HepG2 (cell line): ENCODE measurements around the gene ARIH2. TPM values are rescaled to one million over a fixed set of nuclear protein-coding genes. Genes with fewer than 3 reads are reported as not detected.
A peak's percentile ranks its signal among the peaks of the same experiment; 100 is the strongest.

ENCODE experiments used
- ATAC-seq: fragments of 200-7000 bp; cut with Tn5 transposase; 3 replicates; pipeline ENCODE4 v1.9.1; 2020; ENCODE audit warnings: mild to moderate bottlenecking, moderate library complexity
- BruUV-seq: library from RNA; stranded (reverse); fragments of 400-500 nt; replicated peaks from 2 replicates; lab custom pipeline; 2021; lab: Mats Ljungman, UMichigan
- CTCF ChIA-PET: fragments of 300-600 bp; formaldehyde crosslinking; extraction: SDS; loops from one replicate; lab custom pipeline; 2021; ENCODE audit warnings: low total read pairs, inconsistent platforms, low intra/inter-chr PET ratio; lab: Yijun Ruan, JAX
- POLR2A ChIA-PET: fragments of 350-600 bp; sonication (Branson Sonifier 250); formaldehyde crosslinking; loops from one replicate; lab custom pipeline; 2020; ENCODE audit warnings: antibody characterized with exemption, inconsistent platforms; lab: Yijun Ruan, JAX
- DNase-seq: peaks from one replicate; pipeline ENCODE4 v3.0.0-alpha.2; 2015; ENCODE audit warnings: low spot score
- FAIRE-seq: peaks from 3 replicates; lab custom pipeline; 2011; peaks lifted over from hg19 to GRCh38; lab: Jason Lieb, UNC
- H2AFZ ChIP-seq: one replicate; pipeline ENCODE4 v1.6.1; 2011; ENCODE audit warnings: low read length, inconsistent platforms
- H3K27ac ChIP-seq: fragments of 300-600 bp; 3 replicates; pipeline ENCODE4 v1.8.0; 2011; ENCODE audit warnings: mixed run types, mild to moderate bottlenecking, mixed read lengths, low read length, inconsistent platforms; ENCODE audit not compliant: insufficient read depth; ENCODE audit errors: extremely low read length
- H3K27me3 ChIP-seq, 2 experiments: fragments of 200-600 bp in 1 of 2; 2 replicates in 1 of 2; 3 replicates in 1 of 2; pipeline versions ENCODE4 v1.6.0 to v1.8.0; 2011; ENCODE audit warnings: low read length in 2 of 2, mild to moderate bottlenecking in 2 of 2, moderate library complexity in 2 of 2, inconsistent platforms in 1 of 2; ENCODE audit not compliant: insufficient read depth in 2 of 2, control insufficient read depth in 1 of 2
- H3K36me3 ChIP-seq, 2 experiments: fragments of 200-600 bp in 1 of 2; replicated peaks in 1 of 2; 2 replicates in 1 of 2; 3 replicates in 1 of 2; pipeline versions ENCODE4 v1.5.1 to v1.8.0; 2011; ENCODE audit warnings: low read length in 2 of 2, inconsistent platforms in 1 of 2; ENCODE audit not compliant: insufficient read depth in 2 of 2, control insufficient read depth in 1 of 2
- H3K4me1 ChIP-seq: 2 replicates; pipeline ENCODE4 v1.5.1; 2012; ENCODE audit warnings: low read length, inconsistent platforms; ENCODE audit not compliant: insufficient read depth
- H3K4me2 ChIP-seq: 2 replicates; pipeline ENCODE4 v1.6.0; 2011; ENCODE audit warnings: low read depth, low read length, inconsistent platforms
- H3K4me3 ChIP-seq, 3 experiments: fragments of 200-600 bp in 1 of 3; sonication (generic), shearing (Covaris generic) in 1 of 3; replicated peaks in 1 of 3; 2 replicates each; pipeline ENCODE4 v1.5.1; 2011 to 2016; ENCODE audit warnings: low read length in 3 of 3, inconsistent platforms in 2 of 3, low read depth in 2 of 3, mild to moderate bottlenecking in 2 of 3, control low read depth in 1 of 3, mixed read lengths in 1 of 3; ENCODE audit not compliant: insufficient read depth in 1 of 3
- H3K79me2 ChIP-seq: one replicate; pipeline ENCODE4 v1.6.1; 2011; ENCODE audit warnings: low read length, inconsistent platforms; ENCODE audit not compliant: insufficient read depth
- H3K9ac ChIP-seq: 2 replicates; pipeline ENCODE4 v1.6.0; 2011; ENCODE audit warnings: mild to moderate bottlenecking, low read depth, low read length, inconsistent platforms; ENCODE audit not compliant: insufficient read depth
- H3K9me3 ChIP-seq: 2 replicates; pipeline ENCODE4 v1.5.1; 2012; ENCODE audit warnings: mild to moderate bottlenecking, low read length
- H4K20me1 ChIP-seq: 2 replicates; pipeline ENCODE4 v1.6.0; 2011; ENCODE audit warnings: inconsistent platforms, mild to moderate bottlenecking, low read length, moderate library complexity; ENCODE audit not compliant: insufficient read depth
- ATM ChIP-seq: fragments of 450-650 bp; IDR thresholded peaks from 2 replicates; pipeline ENCODE4 v1.7.1; 2017; ENCODE audit warnings: mild to moderate bottlenecking, borderline replicate concordance
- EEA1 ChIP-seq: sonication (generic); formaldehyde crosslinking; IDR thresholded peaks from 2 replicates; pipeline ENCODE4 v1.5.1; 2020; ENCODE audit warnings: mild to moderate bottlenecking, missing genetic modification reagents, borderline replicate concordance
- ISL2 ChIP-seq: sonication (generic); formaldehyde crosslinking; IDR thresholded peaks from 2 replicates; pipeline ENCODE4 v1.5.0; 2020; ENCODE audit warnings: missing genetic modification reagents
- MEIS2 ChIP-seq: sonication (generic); formaldehyde crosslinking; IDR thresholded peaks from 2 replicates; pipeline ENCODE4 v1.9.0; 2021; ENCODE audit warnings: mild to moderate bottlenecking, missing genetic modification reagents
- MTA1 ChIP-seq: sonication (generic); formaldehyde crosslinking; IDR thresholded peaks from 2 replicates; pipeline ENCODE4 v1.4.0; 2020; ENCODE audit warnings: missing genetic modification reagents, mild to moderate bottlenecking, borderline replicate concordance
- SMAD1 ChIP-seq: sonication (generic); formaldehyde crosslinking; IDR thresholded peaks from 2 replicates; pipeline ENCODE4 v1.4.0; 2020; ENCODE audit warnings: missing genetic modification reagents, low read depth, mild to moderate bottlenecking, borderline replicate concordance
- XBP1 ChIP-seq: sonication (generic); formaldehyde crosslinking; IDR thresholded peaks from 2 replicates; pipeline ENCODE4 v1.5.0; 2020; ENCODE audit warnings: missing genetic modification reagents
- YY1 ChIP-seq: IDR thresholded peaks from 2 replicates; pipeline ENCODE4 v1.6.1; 2011; ENCODE audit warnings: low read length, low read depth, moderate library complexity, mild to moderate bottlenecking; ENCODE audit not compliant: insufficient read depth, insufficient replicate concordance
- ZNF446 ChIP-seq: sonication (generic); formaldehyde crosslinking; IDR thresholded peaks from 2 replicates; pipeline ENCODE4 v1.5.0; 2020; ENCODE audit warnings: mild to moderate bottlenecking, missing genetic modification reagents
- ZNF451 ChIP-seq: sonication (generic); formaldehyde crosslinking; IDR thresholded peaks from 2 replicates; pipeline ENCODE4 v1.5.0; 2020; ENCODE audit warnings: mild to moderate bottlenecking, missing genetic modification reagents
- ZNF577 ChIP-seq: sonication (generic); formaldehyde crosslinking; IDR thresholded peaks from 2 replicates; pipeline ENCODE4 v1.4.0; 2020; ENCODE audit warnings: mild to moderate bottlenecking, low read depth, missing genetic modification reagents, borderline replicate concordance
- ZNF747 ChIP-seq: sonication (generic); formaldehyde crosslinking; IDR thresholded peaks from 2 replicates; pipeline ENCODE4 v1.8.1; 2023; ENCODE audit warnings: missing genetic modification reagents, mild to moderate bottlenecking, borderline replicate concordance
- ZNF75D ChIP-seq: sonication (generic); formaldehyde crosslinking; IDR thresholded peaks from 2 replicates; pipeline ENCODE4 v1.8.1; 2023; ENCODE audit warnings: missing genetic modification reagents, mild to moderate bottlenecking, borderline replicate concordance
- WGBS: methylation state at CpG from one replicate; pipeline ENCODE4 v1.1.6; 2017; ENCODE audit warnings: low lambda C conversion rate; 5-methylcytosine and 5-hydroxymethylcytosine counted together
- in situ Hi-C: cut with HindIII; loops from 2 replicates; pipeline ENCODE4 v1.10.0; 2017; ENCODE audit warnings: low pct_unique_long_range_greater_than_20kb; ENCODE audit not compliant: extremely low pct_ligation_motif_present
- intact Hi-C: fragments of 100-400 bp; cut with micrococcal nuclease; formaldehyde crosslinking; loops from one replicate; pipeline ENCODE4 v1.10.0; 2022; ENCODE audit not compliant: unreplicated experiment
- polyA plus RNA-seq, 8 experiments: library from polyadenylated mRNA; depleted of rRNA in 3 of 8; stranded (reverse) in 7 of 8; unstranded in 1 of 8; fragments of >200 nt; fragmentation: Illumina TruSeq in 4 of 8; extraction: Trizol in 4 of 8; gene quantifications; 2 replicates each; pipeline versions ENCODE4 v1.2.1 to v1.2.3, GENCODE V29; 2011 to 2016; ENCODE audit warnings: low read depth in 4 of 8, missing spikeins in 1 of 8, mixed read lengths in 1 of 8; ENCODE audit not compliant: insufficient read depth in 1 of 8
- total RNA-seq, 5 experiments: library from RNA; depleted of rRNA; stranded (reverse); fragments of >200 nt; fragmentation: Illumina TruSeq; extraction: Trizol; gene quantifications; 2 replicates each; pipeline ENCODE4 v1.2.3, GENCODE V29; 2016; ENCODE audit warnings: low read depth in 1 of 5
- TF ChIP-seq, protein P1 (sequence below): sonication (generic); formaldehyde crosslinking; IDR thresholded peaks from 2 replicates; pipeline ENCODE4 v1.5.0; 2020; ENCODE audit warnings: mild to moderate bottlenecking, missing genetic modification reagents, moderate library complexity
- TF ChIP-seq, protein P2 (sequence below): sonication (generic); formaldehyde crosslinking; IDR thresholded peaks from 2 replicates; pipeline ENCODE4 v1.8.0; 2023; ENCODE audit warnings: mild to moderate bottlenecking, missing genetic modification reagents
- TF ChIP-seq, protein P3 (sequence below): sonication (generic); formaldehyde crosslinking; IDR thresholded peaks from 2 replicates; pipeline ENCODE4 v1.4.0; 2020; ENCODE audit warnings: missing genetic modification reagents, borderline replicate concordance
- TF ChIP-seq, protein P4 (sequence below): sonication (generic); formaldehyde crosslinking; IDR thresholded peaks from 2 replicates; pipeline ENCODE4 v1.8.1; 2023; ENCODE audit warnings: mild to moderate bottlenecking, missing genetic modification reagents

Gene ARIH2
- total and polyA plus RNA-seq, 2 of the 13 experiments (the other 11 are each of a cell fraction or from before 2014, with no cell fraction given), result 64.8 to 83.3 TPM

DNA sequence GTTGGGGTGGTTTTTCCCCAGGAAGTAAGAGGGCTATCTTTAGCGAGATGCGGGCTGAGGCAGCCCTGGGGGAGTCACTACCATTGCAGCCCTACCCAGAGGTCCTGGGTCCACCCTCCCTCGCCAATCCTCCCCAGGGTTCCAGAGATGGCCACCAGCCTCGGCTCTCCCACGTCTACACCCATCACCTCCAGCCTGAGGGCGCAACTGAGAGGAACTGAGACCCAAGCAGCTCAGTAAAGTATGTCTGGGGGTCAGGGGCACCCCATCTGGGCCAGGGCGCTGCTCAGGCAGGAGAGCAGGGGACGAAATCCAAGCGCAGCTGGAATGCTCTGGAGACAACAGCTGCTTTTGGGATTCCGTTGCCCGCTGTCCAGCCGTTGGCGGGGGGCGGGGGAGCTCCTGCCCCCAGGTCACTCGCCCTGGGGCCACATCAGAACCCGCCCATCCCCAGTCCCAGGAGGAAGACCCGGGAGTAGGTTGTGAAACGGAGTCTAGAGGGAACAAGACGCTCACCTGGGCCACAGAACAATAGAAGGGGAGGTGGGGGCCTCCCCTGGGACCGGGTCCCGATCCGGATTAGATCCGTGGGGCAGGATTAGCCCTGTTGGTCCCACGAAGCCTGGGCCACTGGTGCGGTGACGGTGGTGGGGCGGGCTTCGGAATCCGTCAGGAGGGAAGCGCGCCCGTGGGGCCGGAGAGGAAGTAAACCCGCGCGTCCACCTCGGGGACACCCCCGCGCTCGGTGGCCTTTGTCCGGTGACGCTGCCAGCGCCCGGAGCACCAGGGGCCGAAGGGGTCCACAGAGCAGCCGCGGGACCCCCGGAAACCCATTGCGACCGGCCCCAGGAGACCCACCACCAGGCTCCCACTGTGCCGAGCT, 101.9 kb downstream of the ARIH2 start:
- Histone ChIP-seq H4K20me1 (peaks cover 1% of the 10 kb centered on the region; the same call in 1 of the 2 replicates), H3K79me2 (peaks cover 27% of the 10 kb centered on the region), H3K9ac (peak overlapping the region; percentile 99), H3K9me3 (no peaks in the 10 kb centered on the region), H3K36me3 (peaks cover 11 to 27% of the 10 kb centered on the region in 2 experiments; a peak in 4 of 5 replicates), H3K27ac (peak overlapping the region; percentile 99), H3K4me2 (peak overlapping the region; percentile 89), H3K4me1 (peaks cover 48% of the 10 kb centered on the region), H2AFZ (no peak overlapping the region), H3K4me3 (peak overlapping the region; percentile 80 to 96 (median 89)), H3K27me3 (no peaks in the 10 kb centered on the region; a peak in 1 of 5 replicates)
- WGBS, result 0% methylated on average over 10 of the region's 51 CpGs
- ChIA-PET CTCF (no interaction called here), POLR2A (interaction anchor here (0.6 to 11.1 kb wide), 20 partner anchors 9 to 547 kb away, joined by 3 to 280 read pairs (median 6); partner anchors contain the start of genes ARIH2, IMPDH2, KLHDC8B and LAMB2)
- intact Hi-C loops, result loop anchor here (5.0 kb wide), 1 partner anchor 72 kb away; the partner anchor contains the start of gene QRICH1
- DNase-seq (no peak), FAIRE-seq (no peak), ATAC-seq (peak; percentile 2)
- BruUV-seq, result TSS peak; percentile 86
- in situ Hi-C loops, result no loop called here
- no peak for TF ChIP-seq MEIS2
- TF ChIP-seq ZNF451 (CRISPR knock-in tag), result 0 out of 2 replicates have a peak, but pooled peaks have one; percentile 46
- TF ChIP-seq, protein P1, sequence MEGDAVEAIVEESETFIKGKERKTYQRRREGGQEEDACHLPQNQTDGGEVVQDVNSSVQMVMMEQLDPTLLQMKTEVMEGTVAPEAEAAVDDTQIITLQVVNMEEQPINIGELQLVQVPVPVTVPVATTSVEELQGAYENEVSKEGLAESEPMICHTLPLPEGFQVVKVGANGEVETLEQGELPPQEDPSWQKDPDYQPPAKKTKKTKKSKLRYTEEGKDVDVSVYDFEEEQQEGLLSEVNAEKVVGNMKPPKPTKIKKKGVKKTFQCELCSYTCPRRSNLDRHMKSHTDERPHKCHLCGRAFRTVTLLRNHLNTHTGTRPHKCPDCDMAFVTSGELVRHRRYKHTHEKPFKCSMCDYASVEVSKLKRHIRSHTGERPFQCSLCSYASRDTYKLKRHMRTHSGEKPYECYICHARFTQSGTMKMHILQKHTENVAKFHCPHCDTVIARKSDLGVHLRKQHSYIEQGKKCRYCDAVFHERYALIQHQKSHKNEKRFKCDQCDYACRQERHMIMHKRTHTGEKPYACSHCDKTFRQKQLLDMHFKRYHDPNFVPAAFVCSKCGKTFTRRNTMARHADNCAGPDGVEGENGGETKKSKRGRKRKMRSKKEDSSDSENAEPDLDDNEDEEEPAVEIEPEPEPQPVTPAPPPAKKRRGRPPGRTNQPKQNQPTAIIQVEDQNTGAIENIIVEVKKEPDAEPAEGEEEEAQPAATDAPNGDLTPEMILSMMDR (CRISPR knock-in tag), result peak; percentile 31
- peak; percentile 75; the same call in 1 of the 2 replicates for TF ChIP-seq EEA1 (CRISPR knock-in tag)
- TF ChIP-seq, protein P2, sequence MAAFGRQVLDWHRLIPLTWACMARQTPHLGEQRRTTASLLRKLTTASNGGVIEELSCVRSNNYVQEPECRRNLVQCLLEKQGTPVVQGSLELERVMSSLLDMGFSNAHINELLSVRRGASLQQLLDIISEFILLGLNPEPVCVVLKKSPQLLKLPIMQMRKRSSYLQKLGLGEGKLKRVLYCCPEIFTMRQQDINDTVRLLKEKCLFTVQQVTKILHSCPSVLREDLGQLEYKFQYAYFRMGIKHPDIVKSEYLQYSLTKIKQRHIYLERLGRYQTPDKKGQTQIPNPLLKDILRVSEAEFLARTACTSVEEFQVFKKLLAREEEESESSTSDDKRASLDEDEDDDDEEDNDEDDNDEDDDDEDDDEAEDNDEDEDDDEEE (CRISPR knock-in tag), result 0 out of 2 replicates have a peak, but pooled peaks have one; percentile 33
- TF ChIP-seq ZNF747 (CRISPR knock-in tag), result peak; percentile 46
- no peak for TF ChIP-seq ATM
- no peak for TF ChIP-seq XBP1 (CRISPR knock-in tag)
- TF ChIP-seq MTA1 (CRISPR knock-in tag), result 0 out of 2 replicates have a peak, but pooled peaks have one; percentile 9
- TF ChIP-seq SMAD1, result no peak
- TF ChIP-seq, protein P3, sequence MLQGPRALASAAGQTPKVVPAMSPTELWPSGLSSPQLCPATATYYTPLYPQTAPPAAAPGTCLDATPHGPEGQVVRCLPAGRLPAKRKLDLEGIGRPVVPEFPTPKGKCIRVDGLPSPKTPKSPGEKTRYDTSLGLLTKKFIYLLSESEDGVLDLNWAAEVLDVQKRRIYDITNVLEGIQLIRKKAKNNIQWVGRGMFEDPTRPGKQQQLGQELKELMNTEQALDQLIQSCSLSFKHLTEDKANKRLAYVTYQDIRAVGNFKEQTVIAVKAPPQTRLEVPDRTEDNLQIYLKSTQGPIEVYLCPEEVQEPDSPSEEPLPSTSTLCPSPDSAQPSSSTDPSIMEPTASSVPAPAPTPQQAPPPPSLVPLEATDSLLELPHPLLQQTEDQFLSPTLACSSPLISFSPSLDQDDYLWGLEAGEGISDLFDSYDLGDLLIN (CRISPR knock-in tag), result no peak
- TF ChIP-seq ZNF75D, result no peak
- peak; percentile 7 for TF ChIP-seq YY1
- TF ChIP-seq ZNF446 (CRISPR knock-in tag), result 0 out of 2 replicates have a peak, but pooled peaks have one; percentile 73
- TF ChIP-seq ZNF577 (CRISPR knock-in tag), result 0 out of 2 replicates have a peak, but pooled peaks have one; percentile 66
- TF ChIP-seq ISL2, result no peak
- TF ChIP-seq, protein P4, sequence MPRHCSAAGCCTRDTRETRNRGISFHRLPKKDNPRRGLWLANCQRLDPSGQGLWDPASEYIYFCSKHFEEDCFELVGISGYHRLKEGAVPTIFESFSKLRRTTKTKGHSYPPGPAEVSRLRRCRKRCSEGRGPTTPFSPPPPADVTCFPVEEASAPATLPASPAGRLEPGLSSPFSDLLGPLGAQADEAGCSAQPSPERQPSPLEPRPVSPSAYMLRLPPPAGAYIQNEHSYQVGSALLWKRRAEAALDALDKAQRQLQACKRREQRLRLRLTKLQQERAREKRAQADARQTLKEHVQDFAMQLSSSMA (CRISPR knock-in tag), result 0 out of 2 replicates have a peak, but pooled peaks have one; percentile 4
